NCI-H748 (cell line): ENCODE measurements around the gene GSTM2.
"Not testable (repeated sequence)": the region's sequence is repeated elsewhere in the genome, so short reads cannot be mapped to it uniquely, and the experiment has no call there.

Experiments
- DNase-seq: peaks from one replicate; lab custom pipeline; 2025; ENCODE audit not compliant: unreplicated experiment; lab: John Stamatoyannopoulos, UW

Gene GSTM2

DNA sequence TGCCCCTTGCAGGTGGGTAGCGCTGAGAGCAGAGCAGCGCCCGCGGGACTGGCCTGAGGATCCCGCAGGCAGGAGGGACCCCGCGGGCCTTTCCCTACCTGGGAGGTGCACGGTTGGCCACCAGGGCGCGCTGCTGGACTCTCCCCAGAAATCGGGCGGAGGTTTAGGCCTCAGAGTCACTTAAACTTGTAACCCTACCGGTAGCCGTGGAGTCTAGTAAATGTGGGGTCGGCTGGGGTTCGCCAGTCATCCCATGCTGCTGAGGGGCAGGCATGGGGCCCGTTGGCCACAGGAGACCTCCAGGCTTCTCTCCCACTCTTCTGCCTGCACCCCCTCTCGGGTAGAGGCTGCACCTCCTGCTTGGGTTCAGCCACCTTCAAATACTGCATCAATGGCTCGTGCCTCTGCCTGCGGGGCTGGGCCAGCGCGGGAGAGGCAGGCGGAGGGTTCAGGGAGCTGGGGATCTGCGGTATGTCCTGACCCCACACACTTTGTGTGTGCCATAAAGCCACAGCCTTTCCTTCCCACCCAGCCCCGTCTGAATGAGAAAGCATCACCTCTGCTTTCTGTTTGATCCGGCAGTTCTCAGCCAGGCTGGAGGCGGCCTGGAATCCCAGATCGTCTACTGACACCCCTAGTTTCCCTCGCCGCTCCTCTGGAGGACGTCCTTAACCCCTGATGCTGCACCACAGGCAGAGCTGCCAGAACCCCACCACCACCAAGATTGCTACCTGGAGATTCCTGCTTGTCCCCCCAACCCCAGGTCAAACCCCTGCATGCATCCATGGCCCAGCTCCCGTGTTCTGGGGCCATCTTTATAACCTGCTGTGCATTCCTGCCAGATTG lies 24.2 kb upstream of the GSTM2 start:
- peak; percentile 72 for DNase-seq

DNA sequence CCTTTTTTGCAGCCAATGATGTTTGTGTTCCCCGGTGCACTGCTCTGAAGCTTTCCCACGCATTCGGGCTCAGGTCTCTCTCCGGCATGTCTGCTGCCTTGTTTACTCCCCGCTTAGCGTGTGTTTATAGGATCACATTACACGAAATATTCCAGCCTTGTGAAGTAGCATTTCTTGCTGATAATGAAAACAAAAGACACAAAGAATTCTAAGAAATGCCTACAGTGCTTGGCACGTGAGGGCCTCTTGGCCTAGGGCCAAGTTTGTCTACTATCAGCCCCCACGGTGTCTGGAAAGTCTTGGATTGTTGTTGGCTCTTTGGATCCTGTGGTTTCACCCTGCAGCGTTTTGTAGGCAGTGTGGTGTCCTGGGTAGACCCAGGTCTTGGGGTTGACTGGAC lies 23.2 kb upstream of the GSTM2 start:
- DNase-seq: no peak

DNA sequence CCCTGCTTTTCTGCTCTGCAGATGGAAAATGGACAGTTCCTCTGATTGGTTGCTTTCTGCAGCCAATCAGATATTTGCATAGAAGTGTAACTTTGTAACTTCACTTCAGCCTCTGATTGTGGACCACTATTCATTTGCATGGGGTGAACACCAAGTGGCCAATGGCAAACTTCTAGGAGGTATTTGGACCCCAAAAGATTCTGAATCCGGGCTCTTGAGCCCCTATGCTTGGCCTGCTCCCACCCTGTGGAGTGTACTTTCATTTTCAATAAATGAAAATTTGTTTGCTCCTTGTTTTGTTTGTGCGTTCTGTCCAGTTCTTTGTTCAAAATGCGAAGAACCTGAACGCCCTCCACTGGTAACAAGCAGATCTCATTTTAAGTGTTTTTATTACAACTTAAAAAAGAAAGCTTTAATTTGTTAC lies 18.4 kb upstream of the GSTM2 start:
- peak; percentile 18 for DNase-seq

DNA sequence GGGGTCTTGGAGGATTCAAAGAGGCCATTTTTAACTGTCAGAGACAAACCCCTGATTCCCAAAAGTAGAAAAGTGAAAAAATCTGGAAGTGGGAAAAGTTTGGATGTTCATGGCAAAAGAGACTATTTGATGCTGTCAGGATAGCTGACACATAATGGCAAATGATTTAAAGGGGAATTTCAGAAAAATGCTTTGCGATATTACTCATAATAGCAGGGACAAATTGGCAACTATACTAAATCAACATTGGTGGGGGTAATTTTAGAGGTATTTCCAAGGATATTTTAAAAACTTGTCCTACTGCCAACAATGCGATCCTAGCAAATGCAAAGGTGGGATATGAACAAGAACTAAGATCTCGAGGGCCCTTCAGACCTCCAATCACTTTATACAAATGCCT lies 17.2 kb upstream of the GSTM2 start:
- DNase-seq: no peak

DNA sequence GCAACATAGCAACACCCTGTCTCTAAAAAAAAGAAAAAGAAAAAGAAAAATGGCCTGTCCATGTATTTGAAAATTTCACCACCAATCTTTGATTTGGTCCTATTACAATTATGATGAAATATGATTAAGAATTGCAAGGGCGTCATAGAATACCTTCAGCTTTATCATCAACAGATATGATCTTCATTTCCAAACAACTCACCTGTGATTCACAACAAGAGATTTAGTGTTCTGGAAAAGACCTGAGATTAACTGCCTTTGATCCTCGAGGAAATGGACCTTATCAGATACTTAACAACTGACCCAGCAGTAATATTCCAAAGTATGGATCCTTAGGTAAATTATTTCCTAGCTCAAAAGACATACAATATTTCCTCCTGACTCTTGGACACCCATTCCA lies 15.5 kb upstream of the GSTM2 start:
- no peak for DNase-seq

DNA sequence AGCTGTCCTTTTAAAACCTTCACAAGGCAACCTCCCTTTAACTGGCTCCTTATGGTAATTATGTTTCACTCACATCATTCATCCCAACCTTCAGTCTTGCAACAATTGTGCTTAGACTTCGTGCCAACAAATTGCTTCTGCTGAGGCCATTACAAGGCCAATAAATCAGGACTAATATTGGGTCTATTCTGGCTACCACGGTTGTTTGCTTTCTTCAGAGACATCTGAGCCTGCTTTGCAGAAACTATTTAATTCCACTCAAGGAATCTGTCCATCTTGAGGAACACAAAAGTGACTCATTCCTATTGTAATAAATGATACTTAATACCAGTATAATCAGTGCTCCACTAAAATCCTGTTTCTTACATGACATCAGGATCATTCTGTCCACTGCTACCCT lies 14.6 kb upstream of the GSTM2 start:
- no peak for DNase-seq

DNA sequence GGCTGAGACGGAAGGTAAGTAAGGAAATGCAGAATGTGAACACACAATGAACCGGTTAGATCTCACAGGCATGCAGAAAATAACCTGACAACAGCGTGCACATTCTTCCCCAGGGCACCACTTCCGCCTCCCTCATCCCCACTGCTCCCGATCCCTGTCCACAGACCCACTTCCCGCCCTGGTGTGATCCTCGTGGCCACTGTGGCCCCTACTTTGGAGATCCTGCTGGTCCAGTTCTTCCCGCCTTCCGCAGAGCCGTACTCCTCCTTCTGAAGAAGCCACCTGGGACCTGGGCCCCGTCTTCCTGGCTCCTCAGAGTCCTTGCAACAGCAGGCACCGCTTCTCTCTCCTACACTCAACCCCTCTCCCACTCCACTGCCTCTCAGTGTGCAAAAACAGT lies 13.3 kb upstream of the GSTM2 start:
- no peak for DNase-seq

DNA sequence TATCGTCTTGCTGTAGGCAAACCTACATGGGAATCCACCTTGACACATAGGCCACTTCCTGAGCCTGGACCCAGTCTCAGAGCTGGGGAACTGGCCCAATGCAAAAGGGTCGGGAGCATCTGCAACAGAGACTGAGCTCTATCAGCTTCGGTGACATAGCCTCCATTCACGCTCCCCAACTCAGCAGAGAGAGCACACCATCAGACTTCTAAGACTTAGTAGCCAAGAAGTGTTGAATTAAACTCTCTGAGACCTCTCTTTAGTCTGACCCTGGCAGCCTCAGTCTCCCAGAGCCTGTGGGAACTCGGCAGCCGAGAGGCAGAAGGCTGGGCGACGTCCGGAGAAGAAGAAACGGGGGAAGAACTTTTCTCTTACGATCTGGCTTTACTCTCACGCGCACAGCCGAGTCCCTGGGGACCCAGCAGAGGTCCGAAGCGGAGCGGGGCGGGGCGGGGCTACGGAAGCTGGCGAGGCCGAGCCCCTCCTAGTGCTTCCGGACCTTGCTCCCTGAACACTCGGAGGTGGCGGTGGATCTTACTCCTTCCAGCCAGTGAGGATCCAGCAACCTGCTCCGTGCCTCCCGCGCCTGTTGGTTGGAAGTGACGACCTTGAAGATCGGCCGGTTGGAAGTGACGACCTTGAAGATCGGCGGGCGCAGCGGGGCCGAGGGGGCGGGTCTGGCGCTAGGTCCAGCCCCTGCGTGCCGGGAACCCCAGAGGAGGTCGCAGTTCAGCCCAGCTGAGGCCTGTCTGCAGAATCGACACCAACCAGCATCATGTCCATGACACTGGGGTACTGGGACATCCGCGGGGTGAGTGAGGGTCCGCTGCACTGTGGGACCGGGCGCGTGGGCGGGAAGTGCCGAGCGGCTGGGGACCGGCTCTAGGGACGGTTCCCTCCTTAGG lies 12.0 kb upstream of the GSTM2 start, which contains the start of gene GSTM4:
Gene GSTM4 (plus strand): TSS at position 485 of the 905 bp plus-strand sequence. CDS start 291 bp downstream, at position 776.
- DNase-seq: peak; percentile 64

DNA sequence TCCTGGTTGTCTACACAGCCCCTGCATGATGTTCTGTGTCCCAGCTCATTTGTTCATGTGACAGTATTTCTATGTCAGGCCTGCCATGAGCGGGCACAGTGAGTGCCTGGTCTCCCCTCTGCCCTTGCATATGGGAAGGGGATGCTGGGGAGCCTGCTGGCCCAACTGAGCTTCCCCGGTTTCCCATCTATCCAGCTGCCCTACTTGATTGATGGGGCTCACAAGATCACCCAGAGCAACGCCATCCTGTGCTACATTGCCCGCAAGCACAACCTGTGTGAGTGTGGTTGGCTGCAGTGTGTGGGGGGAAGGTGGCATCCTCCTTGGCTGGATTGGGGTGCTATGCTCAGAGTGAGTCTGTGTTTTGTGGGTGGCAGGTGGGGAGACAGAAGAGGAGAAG lies 10.5 kb upstream of the GSTM2 start:
- no peak for DNase-seq

DNA sequence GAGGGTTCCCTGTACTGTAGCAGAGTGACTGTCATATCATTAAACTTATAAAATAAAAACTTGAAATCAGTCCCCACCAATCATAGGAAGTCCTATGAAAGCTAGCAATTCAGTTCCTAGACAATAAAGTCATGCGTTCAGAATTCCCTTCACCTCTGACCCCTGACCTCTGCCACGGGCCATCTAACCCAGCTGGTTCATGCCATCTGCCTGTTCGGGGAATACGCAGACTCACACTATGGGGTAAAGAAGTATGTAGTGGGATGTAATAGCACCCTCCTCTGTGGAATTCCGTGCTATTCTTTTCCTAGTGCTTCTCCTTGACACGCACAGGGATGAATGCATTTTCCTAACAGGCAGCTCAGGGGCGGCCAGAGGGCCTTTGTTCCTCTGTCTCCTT lies 9.9 kb upstream of the GSTM2 start:
- DNase-seq: no peak

DNA sequence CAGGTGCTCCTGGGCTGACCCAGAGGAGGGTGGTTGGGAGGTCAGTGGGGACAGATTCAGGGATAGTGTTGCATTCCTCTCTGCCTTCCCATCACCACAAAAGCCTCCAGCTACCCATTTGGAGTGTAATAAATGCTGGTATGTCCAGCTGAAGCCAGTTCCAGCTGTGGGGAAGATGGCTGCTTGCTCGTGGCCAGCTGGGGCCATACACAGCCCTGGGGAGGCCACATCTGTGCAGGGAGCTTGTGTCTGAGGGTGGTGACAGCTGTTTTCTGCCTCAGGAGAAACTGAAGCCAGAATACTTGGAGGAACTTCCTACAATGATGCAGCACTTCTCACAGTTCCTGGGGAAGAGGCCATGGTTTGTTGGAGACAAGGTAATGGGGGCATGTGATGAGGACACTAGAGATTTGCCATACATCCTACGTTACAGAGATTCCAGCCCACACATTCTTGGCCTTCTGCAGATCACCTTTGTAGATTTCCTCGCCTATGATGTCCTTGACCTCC lies 9.3 kb upstream of the GSTM2 start:
- no peak for DNase-seq

DNA sequence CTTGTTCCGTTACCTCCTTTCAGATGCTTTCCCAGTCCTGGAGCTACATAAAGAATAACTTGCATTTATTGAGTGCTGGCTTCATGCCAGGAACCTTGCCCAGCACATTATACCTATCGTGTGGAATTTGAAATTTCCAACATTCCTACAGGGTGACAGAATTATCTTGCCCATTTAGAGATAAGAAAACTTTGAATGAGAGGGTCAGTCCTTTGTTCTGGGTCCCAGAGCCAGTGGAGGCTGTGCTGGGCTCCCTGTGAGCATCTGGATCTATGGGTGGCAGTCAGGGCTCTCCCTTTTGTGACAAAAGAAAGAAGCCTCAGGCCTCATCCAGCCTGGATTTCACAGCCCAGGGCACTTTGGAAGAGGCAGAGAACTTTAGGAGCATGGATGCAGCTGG lies 8.7 kb upstream of the GSTM2 start:
- DNase-seq: no peak

DNA sequence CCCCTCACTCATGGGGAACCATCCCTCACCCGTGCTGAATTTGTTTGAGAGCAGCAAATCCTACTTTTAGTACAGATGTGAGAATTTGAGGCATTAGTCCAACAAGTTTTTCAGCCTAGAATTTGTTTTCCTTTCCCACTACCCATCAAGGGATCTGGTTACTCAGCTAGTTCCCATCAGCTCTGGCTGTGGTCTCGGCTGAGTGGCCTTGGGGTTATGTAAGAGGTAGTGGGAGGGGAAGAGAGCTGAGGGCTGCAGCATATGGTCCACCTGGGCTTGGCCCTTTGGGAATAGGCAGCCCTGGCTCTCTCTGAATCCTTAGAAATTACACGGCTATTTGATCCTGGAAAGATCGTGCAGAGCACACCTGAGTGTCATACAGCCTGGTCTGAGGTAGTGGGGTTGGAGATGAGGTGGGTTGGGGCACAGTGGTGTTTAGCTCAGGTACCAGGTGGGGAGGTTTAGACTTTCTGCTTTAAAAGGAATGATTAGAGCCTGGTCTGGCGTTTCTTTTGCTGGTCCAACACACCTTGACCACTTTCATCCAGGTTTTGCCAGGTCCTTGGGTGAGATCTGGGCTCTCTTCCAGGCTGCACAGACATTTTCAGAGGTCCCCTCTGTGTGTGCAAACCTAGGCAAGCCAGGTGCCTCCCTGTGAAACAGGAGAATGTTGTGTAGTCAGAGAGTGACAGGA lies 7.7 kb upstream of the GSTM2 start:
- no peak for DNase-seq

DNA sequence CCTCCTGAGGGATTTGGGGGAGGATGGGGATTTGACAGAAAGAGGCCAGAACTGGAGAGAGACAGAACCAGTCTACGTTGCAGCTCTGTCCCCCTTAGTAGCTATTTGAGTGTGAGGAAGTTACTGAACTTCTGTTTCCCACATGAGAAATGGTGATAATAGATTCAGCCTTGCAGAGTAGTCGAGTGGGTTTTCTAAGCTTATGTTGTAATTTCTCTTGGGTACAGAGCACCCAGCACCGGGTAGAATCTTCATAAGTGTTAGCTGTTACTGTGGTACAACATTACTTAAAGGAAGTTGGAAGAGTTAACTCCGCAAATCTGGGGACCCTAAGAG lies 7.2 kb upstream of the GSTM2 start:
- DNase-seq: not testable (repeated sequence)

DNA sequence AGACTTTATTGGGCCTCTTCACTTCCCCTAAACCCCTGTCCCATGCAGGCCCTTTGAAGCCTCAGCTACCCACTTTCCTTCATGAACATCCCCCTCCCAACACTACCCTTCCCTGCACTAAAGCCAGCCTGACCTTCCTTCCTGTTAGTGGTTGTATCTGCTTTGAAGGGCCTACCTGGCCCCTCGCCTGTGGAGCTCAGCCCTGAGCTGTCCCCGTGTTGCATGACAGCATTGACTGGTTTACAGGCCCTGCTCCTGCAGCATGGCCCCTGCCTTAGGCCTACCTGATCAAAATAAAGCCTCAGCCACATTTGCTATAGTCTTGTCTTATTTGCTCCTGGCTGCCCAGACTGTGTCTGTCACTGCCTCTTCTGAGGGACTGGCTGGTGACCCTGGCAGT lies 6.5 kb upstream of the GSTM2 start:
- DNase-seq: no peak

DNA sequence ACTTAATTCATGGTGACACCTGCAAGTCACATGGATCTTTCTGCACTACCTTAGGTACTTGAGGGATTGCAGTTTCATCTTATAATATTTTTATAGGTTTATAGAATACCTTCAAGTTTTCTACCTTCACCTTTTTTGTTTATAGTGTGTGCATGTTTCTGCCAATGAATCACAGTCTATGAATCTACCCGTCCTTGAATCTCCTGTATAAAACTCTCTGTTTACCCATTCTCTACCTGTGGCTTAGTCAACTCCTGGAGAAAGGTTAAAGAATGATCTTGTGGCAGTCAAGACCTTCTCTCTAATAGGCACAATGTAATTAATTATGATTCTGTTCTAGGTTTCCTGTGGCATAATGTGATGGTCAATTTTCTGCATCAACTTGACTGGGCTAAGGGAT lies 3.2 kb upstream of the GSTM2 start:
- DNase-seq: no peak

DNA sequence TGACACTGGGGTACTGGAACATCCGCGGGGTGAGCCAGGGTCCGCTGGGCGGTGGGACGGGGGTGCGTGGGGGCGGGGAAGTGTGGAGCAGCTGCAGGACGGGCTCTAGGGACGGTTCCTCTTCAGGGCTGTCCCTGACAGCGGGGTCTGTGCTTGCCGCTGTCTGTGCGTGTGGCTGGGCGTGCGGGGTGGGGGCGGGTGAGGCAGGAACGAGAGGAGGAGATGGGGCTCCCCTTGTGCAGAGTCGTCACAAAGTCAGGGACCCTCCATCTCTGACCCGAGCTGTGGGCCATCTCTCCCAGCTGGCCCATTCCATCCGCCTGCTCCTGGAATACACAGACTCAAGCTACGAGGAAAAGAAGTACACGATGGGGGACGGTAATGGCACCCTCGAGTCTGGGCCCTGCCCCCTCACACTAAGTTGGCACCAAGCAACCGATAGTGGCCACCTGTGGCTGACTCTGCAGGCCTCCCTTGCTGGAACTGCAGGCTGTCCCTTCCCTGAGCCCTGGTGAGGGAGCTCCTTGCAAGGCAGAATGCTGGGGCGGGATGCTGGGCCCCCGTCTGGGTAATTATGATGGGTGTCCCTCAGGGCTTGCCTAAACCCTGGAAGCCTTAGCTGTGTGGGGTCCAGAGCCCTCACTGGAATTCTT lies 392 bp downstream of the GSTM2 start:
- DNase-seq: no peak

DNA sequence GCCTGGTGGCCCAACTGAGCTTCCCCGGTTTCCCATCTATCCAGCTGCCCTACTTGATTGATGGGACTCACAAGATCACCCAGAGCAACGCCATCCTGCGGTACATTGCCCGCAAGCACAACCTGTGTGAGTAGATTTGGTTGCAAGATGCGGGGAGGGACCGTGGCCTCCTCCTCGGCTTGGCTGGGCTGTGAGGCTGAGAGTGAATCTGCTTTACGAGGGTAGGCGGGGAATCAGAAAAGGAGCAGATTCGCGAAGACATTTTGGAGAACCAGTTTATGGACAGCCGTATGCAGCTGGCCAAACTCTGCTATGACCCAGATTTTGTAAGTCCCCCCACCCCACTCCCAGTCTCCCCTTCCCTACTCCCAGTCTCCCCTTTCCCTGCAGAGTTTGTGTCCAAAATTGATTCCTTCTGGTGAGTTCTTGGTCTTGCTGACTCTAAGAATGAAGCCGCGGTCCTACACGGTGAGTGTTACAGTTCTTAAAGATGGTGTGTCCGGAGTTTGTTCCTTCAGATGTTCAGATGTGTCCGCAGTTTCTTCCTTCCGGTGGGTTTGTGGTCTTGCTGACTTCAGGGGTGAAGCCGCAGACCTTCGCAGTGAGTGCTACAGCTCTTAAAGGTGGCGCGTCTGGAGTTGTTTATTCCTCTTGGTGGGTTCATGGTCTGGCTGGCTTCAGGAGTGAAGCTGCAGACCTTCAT lies 1.5 kb downstream of the GSTM2 start:
- no peak for DNase-seq

DNA sequence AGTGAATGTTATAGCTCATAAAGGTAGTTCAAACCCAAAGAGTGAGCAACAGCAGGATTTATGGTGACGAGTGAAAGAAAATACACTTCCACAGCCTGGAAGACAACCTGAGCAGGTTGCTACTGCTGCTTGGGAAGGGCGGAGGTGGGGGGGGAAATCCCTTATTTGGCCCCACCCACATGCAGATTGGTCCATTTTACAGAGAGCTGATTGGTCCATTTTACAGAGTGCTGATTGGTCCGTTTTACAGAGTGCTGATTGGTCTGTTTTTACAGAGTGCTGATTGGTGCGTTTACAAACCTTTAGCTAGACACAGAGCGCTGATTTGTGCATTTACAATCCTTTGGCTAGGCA lies 2.1 kb downstream of the GSTM2 start:
- DNase-seq: not testable (repeated sequence)

DNA sequence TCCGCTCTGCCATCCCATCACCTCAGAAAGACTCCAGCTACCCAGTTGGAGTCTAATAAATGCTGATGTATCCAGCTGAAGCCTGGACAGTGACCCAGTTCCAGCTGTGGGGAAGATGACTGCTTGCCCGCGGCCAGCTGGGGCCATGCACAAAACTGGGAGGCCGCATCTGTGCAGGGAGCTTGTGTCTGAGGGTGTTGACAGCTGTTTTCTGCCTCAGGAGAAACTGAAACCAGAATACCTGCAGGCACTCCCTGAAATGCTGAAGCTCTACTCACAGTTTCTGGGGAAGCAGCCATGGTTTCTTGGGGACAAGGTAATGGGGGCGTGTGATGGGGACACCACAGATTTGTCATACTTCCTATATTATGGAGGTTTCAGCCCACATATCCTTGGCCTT lies 3.2 kb downstream of the GSTM2 start:
- no peak for DNase-seq
